HG03432 (cell line): ENCODE results near the gene PTGFR.

Experiments used
- ATAC-seq: cut with Tn5 transposase; IDR thresholded peaks from one replicate; pipeline ENCODE4 v1.9.1; 2021; ENCODE audit warnings: mild to moderate bottlenecking, moderate library complexity; ENCODE audit not compliant: unreplicated experiment

Gene PTGFR

GRCh38 chr1:78490861-78491450, at the start of gene PTGFR:
Gene PTGFR (plus strand): TSS chr1:78490974. CDS start chr1:78492744, 1,770 bp downstream.
- ATAC-seq, result peak; percentile 46

- no peak for ATAC-seq
Measured at GRCh38 chr1:78441921-78442320, 48.9 kb upstream of the PTGFR start.

GRCh38 chr1:78447086-78447485, 43.7 kb upstream of the PTGFR start:
- no peak for ATAC-seq

DNA sequence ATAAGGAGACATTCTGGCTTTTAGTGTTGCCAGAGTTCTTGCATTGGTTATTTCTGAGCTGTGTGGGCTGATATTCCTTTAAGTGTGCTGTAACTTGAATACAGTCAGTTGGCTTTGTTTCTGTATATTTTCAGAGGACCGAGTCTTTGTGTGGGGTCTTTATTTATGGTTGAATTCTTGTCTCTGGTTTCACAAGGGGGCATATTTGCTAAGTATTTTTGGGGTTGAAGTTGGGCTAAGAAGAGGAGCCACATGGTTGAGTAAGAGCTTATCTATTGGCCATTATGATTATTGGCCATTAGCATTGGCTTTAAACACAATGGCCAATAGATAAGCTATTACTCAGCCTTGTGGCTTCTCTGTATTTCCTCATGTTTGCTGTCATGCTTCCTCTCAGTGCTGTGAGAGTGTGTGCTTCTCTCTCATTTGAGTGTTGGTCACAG, 26.3 kb upstream of the PTGFR start:
- ATAC-seq, result no peak

GRCh38 chr1:78465143-78465542, 25.6 kb upstream of the PTGFR start:
- no peak for ATAC-seq

DNA sequence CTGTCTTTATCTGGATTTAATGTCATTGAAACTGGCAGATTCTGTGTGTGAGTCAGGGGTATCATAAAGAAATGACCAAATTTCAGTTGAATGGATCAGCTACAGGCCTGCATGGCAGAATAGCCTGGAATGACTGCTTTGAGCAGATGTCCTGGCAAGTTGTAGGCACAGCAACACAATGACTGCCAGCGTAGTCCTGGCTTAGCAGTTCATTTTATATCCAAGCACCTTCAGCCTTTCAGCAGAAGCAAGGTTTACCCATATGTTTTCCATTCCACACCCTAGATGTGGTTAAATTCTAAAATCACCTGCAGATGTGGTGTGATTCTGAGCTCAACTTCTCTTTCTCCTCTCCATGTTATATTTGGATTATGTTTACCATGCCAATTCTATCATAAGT, 22.3 kb upstream of the PTGFR start:
- no peak for ATAC-seq

DNA sequence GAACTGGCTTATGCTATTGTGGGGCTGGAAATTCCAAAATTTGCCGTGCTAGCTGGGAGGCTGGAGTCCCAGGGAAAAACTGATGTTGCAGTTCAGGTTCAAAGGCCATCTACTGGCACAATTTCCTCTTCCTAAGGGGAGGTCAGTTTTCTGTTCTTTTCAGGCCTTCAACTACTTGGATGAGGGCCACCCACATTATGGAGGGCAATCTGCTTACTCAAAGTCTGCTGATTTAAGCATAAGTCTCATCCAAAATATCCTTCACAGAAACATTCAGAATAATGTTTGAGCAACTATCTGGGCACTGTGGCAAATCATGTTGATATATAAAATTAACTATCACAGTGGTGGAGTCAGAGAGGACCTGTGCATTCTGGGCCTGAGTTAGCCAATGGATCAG, 21.2 kb upstream of the PTGFR start:
- no peak for ATAC-seq

GRCh38 chr1:78471890-78472620, 18.7 kb upstream of the PTGFR start:
- ATAC-seq, result no peak

GRCh38 chr1:78472851-78473496, 17.8 kb upstream of the PTGFR start:
- no peak for ATAC-seq

DNA sequence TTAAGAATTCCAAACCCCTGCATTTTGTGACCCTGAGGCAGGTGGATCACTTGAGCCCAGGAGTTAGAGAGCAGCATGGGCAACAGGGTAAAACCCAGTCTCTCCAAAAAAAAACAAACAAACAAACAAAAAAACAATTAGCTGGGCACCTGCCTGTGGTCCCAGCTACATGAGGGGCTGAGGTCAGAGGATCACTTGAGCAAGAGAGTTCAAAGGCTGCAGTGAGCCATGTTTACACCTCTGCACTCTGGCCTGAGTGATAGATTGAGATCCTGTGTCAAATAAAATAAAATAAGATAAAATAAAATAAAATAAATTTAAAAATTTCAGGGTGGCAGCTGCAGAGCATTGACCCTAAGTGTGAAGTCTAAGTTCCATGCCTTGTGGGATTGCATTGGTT, 16.7 kb upstream of the PTGFR start:
- no peak for ATAC-seq

DNA sequence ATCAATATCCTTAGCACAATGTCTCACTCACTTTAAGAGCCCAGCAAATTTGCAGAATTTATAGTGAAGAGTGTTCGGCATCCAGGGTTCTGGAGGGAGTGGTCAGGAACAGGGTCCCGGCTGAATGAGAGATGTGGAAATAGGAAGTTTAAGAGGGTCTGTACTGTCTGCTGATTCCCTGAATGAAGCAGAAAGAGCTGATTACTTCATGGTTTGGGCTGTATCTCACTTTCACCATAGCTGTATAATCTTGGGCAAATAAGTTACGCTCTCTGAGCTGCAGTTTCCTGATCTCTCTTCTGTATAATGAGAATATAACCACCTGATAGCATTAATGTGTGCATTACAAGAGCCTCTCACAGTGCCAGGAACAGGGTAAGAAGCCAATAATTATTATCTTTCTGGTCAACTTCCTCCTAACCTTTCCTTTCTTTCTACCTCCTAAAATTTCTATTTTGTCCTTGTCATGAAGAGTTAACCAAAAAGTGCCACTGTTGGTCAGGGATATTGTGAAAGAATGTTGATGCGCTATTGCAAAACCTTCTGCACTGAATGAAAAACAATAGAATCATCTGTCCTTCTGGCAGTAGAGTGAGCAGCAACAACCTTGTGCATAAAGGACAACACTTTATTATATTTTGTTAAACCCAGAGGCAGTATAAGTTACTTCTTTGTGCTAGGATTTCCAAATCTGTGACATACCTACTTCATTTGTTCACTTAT, 14.7 kb upstream of the PTGFR start:
- no peak for ATAC-seq

GRCh38 chr1:78483903-78484302, 6.9 kb upstream of the PTGFR start:
- no peak for ATAC-seq

DNA sequence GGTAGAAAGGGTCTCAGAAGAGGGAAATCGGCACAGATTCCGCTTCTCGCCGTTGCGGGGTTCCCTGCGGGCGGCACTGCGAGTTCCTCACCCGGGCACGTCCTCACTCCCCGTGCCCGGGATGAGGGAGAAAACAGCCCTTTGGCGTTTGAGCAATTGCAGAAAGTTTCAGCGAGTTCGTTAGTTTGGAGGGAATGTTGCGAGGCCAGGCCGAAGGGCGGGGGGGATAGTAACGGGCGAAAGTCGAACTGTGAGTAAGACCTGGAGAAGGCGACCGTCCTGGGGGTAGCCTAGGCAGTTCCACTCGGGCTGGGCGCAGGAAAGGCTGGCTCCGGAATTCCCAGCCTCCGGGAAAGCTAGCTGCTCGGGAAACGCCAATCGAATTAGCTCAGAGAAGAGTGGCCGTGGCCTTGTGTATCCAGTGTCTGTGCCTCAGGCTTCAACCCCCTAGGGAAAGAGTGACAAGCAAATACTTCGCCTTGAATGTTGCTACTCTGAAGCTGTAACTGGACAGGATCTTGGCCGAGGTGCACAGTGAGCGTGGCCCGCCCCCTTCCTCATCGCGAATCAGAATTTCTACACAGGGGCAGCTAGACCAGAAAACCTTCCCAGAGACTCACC, 787 bp downstream of the PTGFR start:
- ATAC-seq, result no peak

DNA sequence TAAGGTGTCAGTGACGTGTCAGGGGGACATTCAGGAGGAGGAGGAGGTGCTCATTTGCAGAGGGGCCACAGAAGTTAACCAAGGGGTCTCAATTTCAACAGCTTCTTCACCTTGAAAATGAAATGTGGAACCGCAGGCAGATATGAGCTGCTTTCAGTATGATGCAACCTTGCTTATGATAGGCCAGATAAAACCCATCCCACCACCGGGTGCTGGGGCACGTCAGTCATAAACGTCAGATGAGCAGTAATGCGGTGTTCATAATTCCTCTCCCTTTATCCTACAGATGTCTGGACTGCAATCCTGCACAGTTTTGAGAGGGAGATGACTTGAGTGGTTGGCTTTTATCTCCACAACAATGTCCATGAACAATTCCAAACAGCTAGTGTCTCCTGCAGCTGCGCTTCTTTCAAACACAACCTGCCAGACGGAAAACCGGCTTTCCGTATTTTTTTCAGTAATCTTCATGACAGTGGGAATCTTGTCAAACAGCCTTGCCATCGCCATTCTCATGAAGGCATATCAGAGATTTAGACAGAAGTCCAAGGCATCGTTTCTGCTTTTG, 1.7 kb downstream of the PTGFR start:
- no peak for ATAC-seq

GRCh38 chr1:78493451-78493850, 2.7 kb downstream of the PTGFR start:
- ATAC-seq, result no peak

GRCh38 chr1:78497201-78497600, 6.4 kb downstream of the PTGFR start:
- ATAC-seq, result no peak

DNA sequence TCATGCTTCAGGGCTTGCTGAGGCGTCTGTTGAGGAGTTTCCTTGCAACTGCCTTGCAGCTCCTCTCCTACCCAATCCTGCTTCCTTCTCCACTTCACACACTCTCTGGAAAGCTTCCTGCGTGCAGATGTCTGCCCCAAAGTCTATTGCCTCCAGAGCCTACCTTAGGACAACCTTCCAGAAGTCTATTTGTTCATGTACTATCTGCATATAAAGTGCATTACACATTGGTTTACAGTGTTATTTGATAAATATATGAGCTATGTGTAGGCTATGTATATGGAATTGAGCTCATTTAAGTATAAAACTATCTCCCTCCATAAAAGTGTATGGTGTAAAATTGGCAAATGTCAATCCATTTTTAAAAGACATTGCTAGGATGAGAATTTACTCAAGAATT, 9.8 kb downstream of the PTGFR start:
- ATAC-seq, result no peak

GRCh38 chr1:78501203-78501602, 10.4 kb downstream of the PTGFR start:
- no peak for ATAC-seq

DNA sequence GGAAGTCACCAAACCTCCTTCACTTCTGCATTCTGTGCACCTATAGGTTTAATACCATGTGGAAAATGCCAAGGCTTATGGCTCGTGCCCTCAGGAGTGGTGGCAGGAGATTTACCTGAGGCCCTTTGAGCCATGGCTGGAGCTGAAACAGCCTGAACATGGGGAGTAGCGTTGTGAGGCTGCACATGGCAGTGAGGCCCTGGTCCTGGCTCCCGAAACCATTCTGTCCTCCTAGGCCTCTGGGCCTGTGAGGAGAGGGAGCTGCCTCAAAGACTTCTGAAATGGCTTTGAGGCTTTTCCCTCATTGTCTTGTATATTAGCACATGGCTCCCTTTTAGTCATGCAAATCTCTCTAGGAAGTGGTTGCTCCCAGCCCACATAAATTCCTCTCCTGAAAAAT, 20.6 kb downstream of the PTGFR start:
- no peak for ATAC-seq

- no peak for ATAC-seq
Measured at GRCh38 chr1:78516716-78517115, 25.9 kb downstream of the PTGFR start.

GRCh38 chr1:78519446-78519845, 28.7 kb downstream of the PTGFR start:
- no peak for ATAC-seq
